Measurements from ENCODE around the gene MYOM3. TPM values are rescaled to one million over a fixed set of nuclear protein-coding genes. Genes with fewer than 3 reads are reported as not detected.

Gene MYOM3
- total RNA-seq (2022; extraction: Qiagen RNA extraction; ENCODE audit: low read depth), result 5.6 to 7.4 TPM (median 6.9 TPM) in 5 replicates

DNA sequence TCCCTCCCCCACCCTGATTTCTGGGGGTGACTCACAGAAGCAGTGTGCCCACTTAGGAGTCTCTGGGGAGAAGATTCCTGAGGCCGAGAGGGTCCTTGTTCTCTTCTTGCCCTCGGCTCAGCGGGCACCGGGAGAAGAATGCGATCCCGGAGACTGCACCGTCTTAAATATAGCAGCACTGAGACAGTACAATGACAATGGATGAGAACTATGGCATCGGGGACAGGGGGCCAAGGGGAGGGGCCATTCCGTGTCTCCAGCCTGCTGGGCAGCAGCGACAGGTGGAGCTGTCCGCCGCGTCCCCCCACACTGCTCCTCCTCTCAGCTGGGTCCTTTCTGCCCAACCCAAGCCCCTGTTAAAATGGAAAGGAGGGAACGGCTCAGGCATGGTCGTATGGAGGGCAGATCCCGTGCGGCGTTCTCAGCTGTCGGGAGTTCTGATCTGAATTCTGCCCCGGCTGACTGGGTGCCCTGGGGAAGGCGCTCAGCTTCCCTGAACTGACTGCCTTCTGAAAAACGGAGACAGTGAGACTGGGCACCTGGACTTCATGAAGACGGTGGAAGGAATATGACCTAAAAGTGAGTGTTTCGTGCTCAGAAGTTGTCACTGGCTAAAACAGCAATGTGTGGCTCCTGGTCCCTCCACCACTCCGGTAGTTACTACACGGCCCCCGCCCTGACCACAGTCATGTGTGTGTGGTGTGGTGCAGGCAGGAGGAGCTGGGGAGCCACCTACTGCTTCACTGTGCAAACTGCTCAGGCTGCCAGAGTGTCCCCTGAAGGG is at the start of gene MYOM3:
Gene MYOM3, minus strand, starts transcription at position 140 of the 784 bp plus-strand sequence. CDS start 3,499 bp downstream, outside the sequence.

DNA sequence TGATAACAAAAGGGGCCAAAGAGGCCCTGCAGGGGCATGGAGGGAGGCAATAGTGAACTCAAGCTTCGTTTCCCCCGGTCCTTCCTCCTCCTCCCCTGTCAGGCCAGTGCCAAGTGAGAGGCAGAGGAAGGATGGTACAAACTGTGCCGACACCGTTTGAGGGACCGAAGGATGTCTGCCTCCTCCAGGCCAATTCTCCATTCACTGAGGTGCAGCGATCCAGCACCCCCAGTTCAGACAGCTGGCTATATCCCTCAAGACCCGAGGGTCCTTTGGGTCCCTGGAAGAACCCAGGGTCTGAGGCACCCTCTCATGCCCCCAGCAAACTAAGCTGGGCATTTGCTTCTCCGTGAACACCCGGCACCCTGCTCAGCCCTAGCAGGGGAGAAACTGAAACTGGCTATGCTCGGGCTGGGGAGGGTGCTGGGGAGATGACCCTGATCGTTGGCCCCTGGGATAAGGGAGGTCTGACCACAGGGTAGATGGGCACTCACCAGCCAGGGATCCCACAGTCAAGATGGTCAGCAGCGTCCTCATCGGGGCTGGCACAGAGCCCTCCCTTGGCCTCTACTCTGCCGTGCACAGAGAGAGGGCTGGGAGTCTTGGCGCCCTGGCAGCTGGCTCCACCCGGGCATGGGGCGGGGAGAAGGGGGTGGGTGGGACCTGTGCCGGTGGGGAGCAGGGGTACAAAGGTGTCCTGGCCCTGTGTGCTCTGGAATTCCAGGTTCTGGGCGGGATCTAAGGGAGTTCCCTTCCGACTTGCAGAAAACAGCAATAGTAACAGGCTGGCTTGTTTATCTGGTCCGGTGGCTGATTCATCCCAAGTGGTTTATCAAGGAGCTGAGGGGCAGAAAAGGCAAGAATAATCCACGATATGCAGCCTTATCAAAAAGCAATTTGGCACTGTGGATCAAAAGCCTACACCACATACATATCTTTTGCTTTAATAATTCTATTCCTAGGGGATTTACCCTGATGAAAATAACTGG is 30.9 kb upstream of the MYOM3 start, which contains the start of gene IL22RA1:
Gene IL22RA1, minus strand, starts transcription at position 595 of the 989 bp plus-strand sequence. Its CDS starts 58 bp downstream, at position 537.

Other genes with a start within 250 kb of the MYOM3 start
- gene FUCA1, start 243.8 kb downstream of the MYOM3 start, total RNA-seq (2022; extraction: Qiagen RNA extraction; ENCODE audit: low read depth), result 7.8 to 10.6 TPM (median 10.1 TPM) in 5 replicates
- not detected in 5 replicates for gene CNR2, start 198.8 kb downstream of the MYOM3 start, total RNA-seq (2022; extraction: Qiagen RNA extraction; ENCODE audit: low read depth)
- 33.3 to 43.8 TPM (median 41.5 TPM) in 5 replicates for gene PNRC2, start 152.3 kb downstream of the MYOM3 start, total RNA-seq (2022; extraction: Qiagen RNA extraction; ENCODE audit: low read depth)
- gene SRSF10, start 131.8 kb downstream of the MYOM3 start, total RNA-seq (2022; extraction: Qiagen RNA extraction; ENCODE audit: low read depth), result 70.2 to 112 TPM (median 95.3 TPM) in 5 replicates
- 4.6 to 7.3 TPM (median 5.2 TPM) in 5 replicates for gene IL22RA1, start 31.0 kb upstream of the MYOM3 start, total RNA-seq (2022; extraction: Qiagen RNA extraction; ENCODE audit: low read depth)
- gene IFNLR1, start 75.2 kb upstream of the MYOM3 start, total RNA-seq (2022; extraction: Qiagen RNA extraction; ENCODE audit: low read depth), result 0.71 to 1.5 TPM (median 1.2 TPM) in 5 replicates
- 0.52 to 1.3 TPM (median 0.70 TPM) in 5 replicates for gene GRHL3, start 207.2 kb upstream of the MYOM3 start, total RNA-seq (2022; extraction: Qiagen RNA extraction; ENCODE audit: low read depth)

All from A549 treated with ZK216348 at 1 μM for 4 hours (cell line).